Ureter (tissue), 1 donor: ENCODE data around the gene ARHGEF10L. TPM values are rescaled to one million over a fixed set of nuclear protein-coding genes. Genes with fewer than 3 reads are reported as not detected.

Experiments
- DNase-seq: peaks from one replicate; pipeline ENCODE4 v3.0.0-alpha.2; 2020; ENCODE audit warnings: low spot score
- total RNA-seq: library from RNA; stranded (reverse); gene quantifications from one replicate; pipeline ENCODE4 v1.2.4, GENCODE V29; 2023
- donor health status: DM: yes; HTN: yes; CAD: no.

ARHGEF10L gene
- total RNA-seq, 1 donor from 2014 or later = 166 TPM

- DNase-seq = no peak
Measured at GRCh38 chr1:17594026-17594425, 54.5 kb downstream of the ARHGEF10L start.

DNA sequence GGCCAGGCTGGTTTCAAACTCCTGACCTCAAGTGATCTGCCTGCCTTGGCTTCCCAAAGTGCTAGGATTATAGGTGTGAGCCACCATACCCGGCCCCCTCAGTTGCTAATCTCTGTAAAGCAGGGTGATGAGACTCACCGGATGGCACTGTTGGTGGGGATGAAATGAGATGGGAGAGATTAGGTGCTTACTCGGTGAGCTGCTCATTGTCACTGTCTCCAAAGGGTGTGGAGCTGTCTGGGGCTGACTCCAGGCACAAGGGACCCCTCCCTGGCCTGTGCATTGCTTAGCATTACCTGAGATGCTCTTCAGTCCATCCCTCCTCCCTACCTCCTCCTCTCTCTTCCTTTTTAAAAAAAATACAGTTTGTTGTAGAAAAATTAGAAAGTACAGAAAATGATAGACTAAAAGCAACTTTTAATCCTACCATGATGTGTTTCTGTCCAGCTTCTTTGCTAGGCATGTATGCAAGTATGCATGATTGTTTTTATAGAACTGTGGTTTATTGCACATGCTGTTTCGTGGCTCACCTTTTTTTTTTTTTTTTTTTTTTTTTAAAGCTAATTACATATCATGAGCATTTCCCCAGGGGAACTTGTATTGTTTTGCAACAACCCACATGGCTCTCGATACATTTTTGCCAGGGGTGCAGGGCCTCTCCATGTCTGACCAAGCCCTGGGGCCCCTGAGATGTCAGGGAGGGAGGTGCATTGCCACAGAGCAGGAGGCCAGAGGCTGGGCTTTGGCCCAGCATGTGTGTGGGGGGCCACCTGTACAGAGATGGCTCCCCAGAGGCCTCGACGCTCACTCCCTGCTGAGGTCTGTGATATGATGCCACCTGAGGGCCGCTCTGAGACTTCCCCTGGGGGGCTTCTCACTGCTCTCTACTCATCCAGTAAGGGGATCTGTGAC is 55.4 kb downstream of the ARHGEF10L start:
- no peak for DNase-seq

GRCh38 chr1:17595602-17595925 is 56.1 kb downstream of the ARHGEF10L start:
- DNase-seq = no peak

GRCh38 chr1:17596186-17596585 is 56.7 kb downstream of the ARHGEF10L start:
- no peak for DNase-seq

DNA sequence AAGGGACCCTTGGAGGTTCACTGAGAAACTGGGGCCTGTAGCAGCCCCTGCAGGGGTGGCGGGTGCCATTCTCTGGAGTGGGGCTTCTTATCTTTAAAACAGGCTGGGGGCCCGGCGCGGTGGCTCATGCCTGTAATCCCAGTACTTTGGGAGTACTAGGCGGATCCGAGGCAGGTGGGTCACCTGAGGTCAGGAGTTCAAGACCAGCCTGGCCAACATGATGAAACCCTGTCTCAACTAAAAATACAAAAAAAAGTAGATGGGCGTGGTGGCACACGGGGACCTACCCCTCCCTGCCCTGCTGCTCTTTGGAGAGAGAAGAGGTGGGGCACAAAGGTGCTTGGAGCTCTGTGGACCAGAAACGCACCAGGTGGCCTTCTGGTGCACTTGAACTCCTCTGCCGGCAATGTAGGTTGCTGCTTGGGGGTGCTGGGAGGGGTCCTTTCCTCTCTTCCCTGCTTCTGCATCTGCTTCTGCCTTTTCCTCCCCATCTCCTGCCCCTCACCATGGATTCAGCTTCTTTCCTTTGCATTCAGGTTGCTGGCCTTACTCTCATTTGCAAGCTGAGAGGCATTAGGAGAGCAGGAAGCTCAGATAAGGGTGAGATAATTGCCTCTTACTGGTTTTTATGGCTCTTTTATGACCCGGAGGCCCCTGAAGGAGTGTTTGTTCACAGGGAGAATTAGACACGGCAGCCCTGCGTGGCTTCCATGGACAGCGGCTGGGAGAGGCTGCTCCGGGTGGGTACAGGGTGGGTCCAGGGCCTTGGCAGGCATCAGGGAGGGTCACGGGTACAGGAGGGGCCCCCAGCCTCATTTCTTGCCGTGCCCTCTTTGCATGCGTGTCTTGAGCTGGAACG is 57.4 kb downstream of the ARHGEF10L start:
- DNase-seq = no peak

- DNase-seq = no peak
Measured at GRCh38 chr1:17597651-17598050, 58.2 kb downstream of the ARHGEF10L start.

GRCh38 chr1:17598251-17598650 is 58.8 kb downstream of the ARHGEF10L start:
- no peak for DNase-seq

GRCh38 chr1:17599291-17599953 is 59.9 kb downstream of the ARHGEF10L start:
- DNase-seq = no peak

DNA sequence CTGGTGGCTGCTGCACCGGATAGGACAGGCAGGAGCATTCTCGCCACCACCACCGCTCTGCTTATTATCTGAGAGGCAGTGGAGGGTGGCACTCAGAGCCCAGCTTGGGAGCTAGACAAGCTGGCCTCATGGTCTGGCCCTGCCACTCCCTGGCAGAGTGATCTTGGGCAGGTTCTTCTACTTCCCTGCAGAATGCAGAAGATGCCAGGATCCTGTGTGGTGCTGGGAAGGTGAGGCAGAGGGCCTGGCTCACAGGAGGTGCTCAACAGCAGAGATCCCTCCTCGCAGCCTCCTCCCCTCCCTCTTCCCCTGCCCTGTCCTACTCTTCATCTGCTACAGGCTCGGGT is 60.4 kb downstream of the ARHGEF10L start:
- no peak for DNase-seq

DNA sequence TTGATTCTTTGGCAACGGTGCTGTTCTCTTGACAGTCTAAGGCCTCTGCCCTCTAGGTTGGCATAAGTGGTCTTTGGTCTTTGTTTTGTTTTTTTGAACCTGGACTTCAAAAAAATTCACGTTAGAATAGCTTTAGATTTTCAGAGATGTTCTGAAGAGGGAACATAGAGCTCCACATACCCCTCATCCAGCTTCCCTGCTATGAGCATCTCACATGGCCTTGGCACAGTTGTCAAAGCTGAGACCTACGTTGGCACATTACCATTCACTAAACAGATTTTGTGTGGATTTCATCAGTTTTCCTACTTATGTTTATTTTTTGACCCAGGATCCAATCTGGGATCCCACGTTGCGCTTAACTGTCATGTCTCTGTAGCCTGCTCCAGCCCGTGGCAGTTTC is 60.8 kb downstream of the ARHGEF10L start:
- DNase-seq = no peak

- DNase-seq = no peak
Measured at GRCh38 chr1:17601643-17602382, 62.3 kb downstream of the ARHGEF10L start.

GRCh38 chr1:17603091-17603841 is 63.8 kb downstream of the ARHGEF10L start:
- DNase-seq = no peak

DNA sequence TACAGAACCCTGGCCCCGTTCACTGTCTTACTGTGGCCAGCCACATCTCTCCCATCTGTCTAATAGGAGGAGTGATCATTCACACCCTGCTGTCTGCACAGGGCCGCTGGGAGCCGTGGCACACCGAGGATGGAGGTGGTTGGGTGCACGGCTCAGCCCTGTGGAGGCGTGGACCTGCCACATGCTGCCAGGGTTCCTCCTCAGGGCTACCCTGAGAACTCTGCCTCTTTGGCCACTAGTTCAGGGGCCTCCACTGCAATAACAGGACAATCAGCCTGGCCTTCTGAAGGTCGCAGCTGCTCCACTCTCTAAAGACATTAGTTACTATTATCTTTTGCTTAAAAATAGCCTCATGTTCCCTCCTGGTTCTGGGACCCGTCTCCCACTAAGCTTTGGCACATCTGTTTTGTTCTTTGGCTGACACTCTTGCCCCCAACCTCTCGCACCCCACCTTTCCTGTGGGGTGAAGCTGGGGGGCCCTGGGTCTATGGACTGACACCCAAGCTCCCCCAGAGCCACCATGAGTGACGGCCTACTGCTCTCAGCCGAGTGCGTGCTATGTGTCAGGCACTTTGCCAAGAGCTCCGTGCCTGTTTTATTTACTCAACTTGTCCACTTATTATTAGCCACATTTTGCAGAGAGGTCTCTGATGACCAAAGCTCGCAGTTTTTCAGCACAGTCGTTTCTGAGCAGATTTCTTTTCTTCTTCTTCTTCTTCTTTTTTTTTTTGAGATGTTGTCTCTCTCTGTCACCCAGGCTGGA is 66.3 kb downstream of the ARHGEF10L start:
- DNase-seq = no peak

GRCh38 chr1:17606826-17607440 is 67.4 kb downstream of the ARHGEF10L start:
- DNase-seq = peak; percentile 78

GRCh38 chr1:17607644-17608581 is 68.4 kb downstream of the ARHGEF10L start:
- no peak for DNase-seq

GRCh38 chr1:17609529-17609928 is 70.0 kb downstream of the ARHGEF10L start:
- no peak for DNase-seq

DNA sequence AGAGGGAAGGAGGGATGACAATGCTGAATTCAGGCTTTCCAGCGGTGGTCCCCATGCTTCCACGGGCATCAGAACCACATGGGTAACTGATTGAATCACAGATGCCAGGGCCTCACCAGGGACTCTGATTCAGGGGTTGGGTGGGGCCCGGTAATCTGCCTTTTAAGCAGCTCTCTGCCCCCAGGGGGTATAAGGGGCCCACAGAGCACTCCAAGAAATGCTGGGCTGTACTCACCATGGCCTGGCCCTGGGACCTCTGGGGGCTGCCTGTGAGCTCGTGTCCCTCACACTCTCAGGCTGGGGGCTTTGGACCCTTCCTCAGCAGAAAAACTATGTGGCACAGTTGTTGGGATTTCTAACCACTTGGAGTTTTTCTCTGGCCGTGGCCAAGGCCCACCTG is 70.6 kb downstream of the ARHGEF10L start:
- DNase-seq = no peak

GRCh38 chr1:17610713-17611112 is 71.2 kb downstream of the ARHGEF10L start:
- no peak for DNase-seq

GRCh38 chr1:17611991-17612390 is 72.5 kb downstream of the ARHGEF10L start:
- DNase-seq = no peak
